ENCODE measurements around the gene PTOV1. TPM values are rescaled to one million over a fixed set of nuclear protein-coding genes. Genes with fewer than 3 reads are reported as not detected.
A peak's percentile ranks its signal among the peaks of the same experiment; 100 is the strongest.

Gene PTOV1
- total and polyA plus RNA-seq, 2 of the 8 experiments (the other 6 are each of a cell fraction or from before 2014, with no cell fraction given), result 147 to 251 TPM

- H4K5ac ChIP-seq (ENCODE audit: insufficient read length, low read depth, low read length), result no peak overlapping the region
- no peak overlapping the region for H2BK12ac ChIP-seq (ENCODE audit: low read depth, low read length)
- peaks cover 0 to 8% (median 6%) of the 10 kb centered on the region in 4 experiments; a peak in 5 of 7 replicates for H3K4me1 ChIP-seq (replicated peaks in 1 of 4; ENCODE audit: control insufficient read depth in 3 of 4, insufficient read depth in 4 of 4, low read length in 3 of 4)
- H3K27ac ChIP-seq (ENCODE audit: low read depth, low read length), result no peak overlapping the region
- no peak overlapping the region for H3K9ac ChIP-seq (replicated peaks in 1 of 4; ENCODE audit: extremely low read depth in 1 of 4, low read depth in 3 of 4, low read length in 3 of 4)
- no peak for FAIRE-seq
- H2BK20ac ChIP-seq (ENCODE audit: low read length), result no peak overlapping the region
- no peak for DNase-seq (ENCODE audit: low read depth in 1 of 2, low spot score in 2 of 2)
- H3K4me3 ChIP-seq (ENCODE audit: extremely low read depth in 1 of 4, insufficient read depth in 2 of 4, low read depth in 3 of 4, low read length in 4 of 4), result no peak overlapping the region
- no peak overlapping the region for H2AK5ac ChIP-seq (ENCODE audit: low read depth, low read length)
- no peak overlapping the region for H2BK120ac ChIP-seq (replicated peaks; ENCODE audit: low read depth, low read length)
- ChIA-PET CTCF (ENCODE audit: partially characterized antibody) (no interaction called here), POLR2A (ENCODE audit: partially characterized antibody) (interaction anchor here (1.0 to 1.5 kb wide), 3 partner anchors 10 to 18 kb away, joined by 3 to 6 read pairs (median 4); no protein-coding TSS in a partner anchor)
- no peak overlapping the region for H3K18ac ChIP-seq (ENCODE audit: extremely low read depth, low read length)
- TF ChIP-seq SIRT6 (IDR thresholded peaks at IDR 0.05; ENCODE audit: low read length), result no peak
- TF ChIP-seq, protein P1, sequence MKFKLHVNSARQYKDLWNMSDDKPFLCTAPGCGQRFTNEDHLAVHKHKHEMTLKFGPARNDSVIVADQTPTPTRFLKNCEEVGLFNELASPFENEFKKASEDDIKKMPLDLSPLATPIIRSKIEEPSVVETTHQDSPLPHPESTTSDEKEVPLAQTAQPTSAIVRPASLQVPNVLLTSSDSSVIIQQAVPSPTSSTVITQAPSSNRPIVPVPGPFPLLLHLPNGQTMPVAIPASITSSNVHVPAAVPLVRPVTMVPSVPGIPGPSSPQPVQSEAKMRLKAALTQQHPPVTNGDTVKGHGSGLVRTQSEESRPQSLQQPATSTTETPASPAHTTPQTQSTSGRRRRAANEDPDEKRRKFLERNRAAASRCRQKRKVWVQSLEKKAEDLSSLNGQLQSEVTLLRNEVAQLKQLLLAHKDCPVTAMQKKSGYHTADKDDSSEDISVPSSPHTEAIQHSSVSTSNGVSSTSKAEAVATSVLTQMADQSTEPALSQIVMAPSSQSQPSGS (IDR thresholded peaks at IDR 0.05; ENCODE audit: low read length), result no peak
- peak in 1 of 2 experiments; percentile 11; a peak in 1 of 3 replicates for TF ChIP-seq POLR2A (IDR thresholded peaks at IDR 0.05; ENCODE audit: control extremely low read depth in 1 of 2, low read depth in 2 of 2, low read length in 2 of 2)
- no peak for TF ChIP-seq JUN (IDR thresholded peaks at IDR 0.05; ENCODE audit: low read depth, low read length)
- no peak overlapping the region for H4K91ac ChIP-seq (replicated peaks; ENCODE audit: insufficient read length, low read length)
- H3K9me3 ChIP-seq (ENCODE audit: insufficient read depth in 2 of 2, low read depth in 1 of 2, low read length in 1 of 2), result no peaks in the 10 kb centered on the region
- H3K79me2 ChIP-seq (ENCODE audit: control insufficient read depth in 1 of 2, insufficient read depth in 2 of 2, low read length in 2 of 2), result peaks cover 0 to 18% of the 10 kb centered on the region in 2 experiments; a peak in 2 of 4 replicates
- 96% methylated on average over 6 of the region's 29 CpGs; no CpG with 5 or more reads in 1 of the 2 experiments for WGBS, 2 experiments (ENCODE audit: extremely low coverage in 1 of 2, insufficient coverage in 1 of 2, insufficient read length in 1 of 2, insufficient replicate concordance in 2 of 2, low coverage in 1 of 2, low lambda C conversion rate in 2 of 2, missing lambda C conversion rate in 1 of 2)
- no peaks in the 10 kb centered on the region for H3K27me3 ChIP-seq (replicated peaks in 1 of 4; ENCODE audit: control insufficient read depth in 3 of 4, extremely low read depth in 1 of 4, insufficient read depth in 3 of 4, low read length in 3 of 4)
- no peak overlapping the region for H3K4me2 ChIP-seq (ENCODE audit: insufficient read depth in 1 of 2, low read depth in 2 of 2, low read length in 2 of 2)
- H3K4ac ChIP-seq (replicated peaks; ENCODE audit: insufficient read length, low read depth, low read length), result no peak overlapping the region
- no peak overlapping the region for H3K14ac ChIP-seq (ENCODE audit: insufficient read length)
- no peak overlapping the region for H3K23ac ChIP-seq (ENCODE audit: insufficient read length)
- no peak overlapping the region for H4K8ac ChIP-seq (ENCODE audit: extremely low read depth, insufficient read depth, low read length)
- H3K56ac ChIP-seq (replicated peaks; ENCODE audit: insufficient read length, low read depth, low read length), result no peak overlapping the region
- H2BK15ac ChIP-seq (ENCODE audit: low read length), result no peak overlapping the region
- H2BK5ac ChIP-seq (ENCODE audit: low read depth, low read length), result no peak overlapping the region
- peaks cover 12% of the 10 kb centered on the region for H3K79me1 ChIP-seq (ENCODE audit: low read depth, low read length)
- H3K23me2 ChIP-seq (ENCODE audit: low read depth, low read length), result peaks cover 17% of the 10 kb centered on the region
- no peaks in the 10 kb centered on the region for H4K20me1 ChIP-seq (replicated peaks in 1 of 2; ENCODE audit: control insufficient read depth in 1 of 2, insufficient read depth in 2 of 2, low read length in 2 of 2)
- H3K36me3 ChIP-seq (ENCODE audit: control insufficient read depth in 2 of 4, insufficient read depth in 4 of 4, low read length in 3 of 4), result no peaks in the 10 kb centered on the region; a peak in 1 of 8 replicates
- no peak overlapping the region for H2AFZ ChIP-seq (ENCODE audit: low read length)
Observed at GRCh38 chr19:49873129-49873521, 22.2 kb downstream of the PTOV1 start.

Data from H1 (cell line).